ENCODE results near the gene GPR39.

The GPR39 gene

GRCh38 chr2:132681766-132682165, 265.2 kb downstream of the GPR39 start:
- DNase-seq, result no peak

- DNase-seq, result no peak
These were observed 274.2 kb downstream of the GPR39 start for GRCh38 chr2:132690664-132691303.

GRCh38 chr2:132691556-132691955, 275.0 kb downstream of the GPR39 start:
- no peak for DNase-seq

GRCh38 chr2:132692816-132693215, 276.2 kb downstream of the GPR39 start:
- DNase-seq, result no peak
